ENCODE results near the gene RNU1-1. TPM values are rescaled to one million over a fixed set of nuclear protein-coding genes. Genes with fewer than 3 reads are reported as not detected.
"Not testable (repeated sequence)": the region's sequence is repeated elsewhere in the genome, so short reads cannot be mapped to it uniquely, and the experiment has no call there.

RNU1-1 gene
- total RNA-seq, 2 experiments from 2014 or later, result 2,316 to 2,477 TPM

- DNase-seq; H3K4me1 Mint-ChIP-seq; H3K36me3 Mint-ChIP-seq (ENCODE audit: low read depth); POLR2A ChIA-PET; CTCF ChIA-PET; H3K4me3 Mint-ChIP-seq; H3K27ac Mint-ChIP-seq; H3K9me3 Mint-ChIP-seq: not testable (repeated sequence)
- H3K27me3 Mint-ChIP-seq, result peaks cover 32% of the 10 kb centered on the region
Measured at GRCh38 chr1:16516694-16517410, 2.8 kb upstream of the RNU1-1 start.

GRCh38 chr1:16513412-16514106 is 526 bp downstream of the RNU1-1 start:
- H3K9me3 Mint-ChIP-seq; H3K36me3 Mint-ChIP-seq (ENCODE audit: low read depth); H3K27me3 Mint-ChIP-seq; H3K4me3 Mint-ChIP-seq; H3K4me1 Mint-ChIP-seq; CTCF ChIA-PET; H3K27ac Mint-ChIP-seq: not testable (repeated sequence)
- POLR2A ChIA-PET, result interaction anchor here (0.7 to 0.8 kb wide), 5 partner anchors 21 to 392 kb away, joined by 3 to 4 read pairs (median 3); partner anchors contain the start of gene NECAP2
- DNase-seq, result peak; percentile 75

DNA sequence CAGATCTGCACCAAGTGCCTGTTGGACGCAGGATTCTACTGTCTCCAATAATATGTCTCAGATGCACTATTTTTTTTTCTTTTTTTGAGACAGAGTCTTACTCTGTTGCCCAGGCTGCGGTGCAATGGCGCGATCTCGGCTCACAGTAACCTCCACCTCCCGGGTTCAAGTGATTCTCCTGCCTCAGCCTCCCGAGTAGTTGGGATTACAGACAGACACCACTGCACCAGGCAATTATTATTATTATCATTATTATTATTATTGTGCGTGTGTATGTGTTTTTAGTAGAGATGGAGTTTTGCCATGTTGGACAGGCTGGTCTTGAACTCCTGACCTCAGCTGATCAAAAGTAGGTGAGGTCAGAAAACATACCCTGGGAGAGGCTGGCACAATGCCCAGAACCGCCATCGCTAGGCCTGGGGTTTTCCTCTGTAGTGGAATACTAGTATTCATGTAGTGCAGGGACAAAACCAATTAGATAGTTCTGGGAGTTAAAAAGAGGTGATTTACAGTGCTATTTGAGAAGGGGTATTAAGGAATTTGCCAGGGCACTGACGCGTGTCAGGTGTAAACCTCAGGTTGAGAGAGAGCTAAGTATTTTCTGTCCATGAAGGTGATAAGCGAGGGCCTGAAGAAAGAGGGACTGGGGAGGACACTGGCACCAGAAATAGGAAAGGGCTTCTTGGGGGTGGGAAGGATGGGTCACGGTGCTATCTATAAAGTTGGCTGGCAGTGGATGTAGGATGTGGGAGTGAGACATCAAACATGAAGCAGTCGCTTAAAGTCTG is 1.3 kb downstream of the RNU1-1 start:
- H3K27ac Mint-ChIP-seq; H3K4me3 Mint-ChIP-seq; H3K27me3 Mint-ChIP-seq; H3K9me3 Mint-ChIP-seq; H3K36me3 Mint-ChIP-seq (ENCODE audit: low read depth); H3K4me1 Mint-ChIP-seq: not testable (repeated sequence)
- POLR2A ChIA-PET, result interaction anchor here (0.7 kb wide), 2 partner anchors 72 to 384 kb away, joined by 3 to 4 read pairs; partner anchors contain the start of gene NECAP2
- CTCF ChIA-PET, result interaction anchor here (0.7 kb wide), 1 partner anchor 146 kb away, joined by 3 read pairs; the partner anchor contains the start of gene SZRD1
- DNase-seq, result peak; percentile 23

DNA sequence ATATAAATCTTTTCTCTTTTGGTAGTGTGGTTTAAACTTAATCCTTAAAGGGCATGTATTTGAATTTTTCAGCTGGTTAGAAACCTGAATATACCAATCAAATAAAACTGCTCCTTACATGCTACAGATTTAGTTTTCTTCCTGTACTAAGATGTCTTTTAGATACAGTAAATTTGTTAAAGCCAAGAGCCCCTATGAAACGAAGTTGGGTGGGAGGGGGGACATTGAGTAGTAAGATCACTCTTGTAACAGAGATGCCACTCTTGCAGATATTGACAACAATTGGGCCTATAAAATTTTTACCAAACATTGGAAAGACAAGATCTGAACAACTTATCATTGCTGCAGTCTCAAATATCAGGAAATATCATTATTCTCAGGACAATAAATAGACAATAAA is 2.2 kb downstream of the RNU1-1 start:
- H3K9me3 Mint-ChIP-seq; H3K27ac Mint-ChIP-seq; POLR2A ChIA-PET; H3K27me3 Mint-ChIP-seq; H3K4me1 Mint-ChIP-seq; DNase-seq; H3K4me3 Mint-ChIP-seq; H3K36me3 Mint-ChIP-seq (ENCODE audit: low read depth): not testable (repeated sequence)
- CTCF ChIA-PET, result interaction anchor here (0.7 kb wide), 1 partner anchor 145 kb away, joined by 3 read pairs; the partner anchor contains the start of gene SZRD1

DNA sequence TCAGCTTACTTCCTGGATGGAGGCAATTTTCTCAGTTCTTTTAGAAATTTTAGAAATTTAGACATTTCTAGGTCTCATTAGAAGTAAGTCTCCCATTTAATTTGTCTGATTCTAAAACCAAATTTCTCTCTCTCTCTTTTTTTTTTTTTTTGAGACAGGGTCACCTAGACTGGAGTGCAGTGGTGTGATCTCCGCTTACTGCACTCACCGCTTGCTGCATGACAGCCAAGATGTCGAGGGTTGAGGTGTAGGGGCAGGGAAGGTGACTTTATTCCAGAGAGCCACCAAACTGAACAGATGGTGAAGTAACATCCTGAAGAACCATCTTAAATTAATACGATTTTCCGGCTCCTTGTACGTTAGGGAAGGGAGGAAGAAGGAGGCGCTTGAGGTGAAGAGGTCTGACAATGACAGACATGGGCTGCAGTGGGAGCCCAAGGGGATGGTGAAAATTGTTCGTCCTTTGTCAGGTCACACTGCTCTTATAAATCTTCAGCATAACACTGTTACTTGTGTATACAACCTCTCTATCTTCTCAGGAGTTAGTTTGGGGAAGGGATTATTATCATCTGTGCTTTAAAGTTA is 5.1 kb downstream of the RNU1-1 start:
- CTCF ChIA-PET, result interaction anchor here (0.6 kb wide), 2 partner anchors 16 to 541 kb away, joined by 3 read pairs; no protein-coding TSS in a partner anchor
- H3K4me1 Mint-ChIP-seq; H3K9me3 Mint-ChIP-seq; DNase-seq; POLR2A ChIA-PET; H3K36me3 Mint-ChIP-seq (ENCODE audit: low read depth); H3K27me3 Mint-ChIP-seq; H3K4me3 Mint-ChIP-seq; H3K27ac Mint-ChIP-seq: not testable (repeated sequence)

- H3K27me3 Mint-ChIP-seq; H3K36me3 Mint-ChIP-seq (ENCODE audit: low read depth); H3K4me1 Mint-ChIP-seq; H3K27ac Mint-ChIP-seq; DNase-seq; H3K9me3 Mint-ChIP-seq; H3K4me3 Mint-ChIP-seq: not testable (repeated sequence)
- POLR2A ChIA-PET, result interaction anchor here (0.6 kb wide), 1 partner anchor 384 kb away, joined by 3 read pairs; no protein-coding TSS in a partner anchor
- CTCF ChIA-PET, result interaction anchor here (1.5 kb wide), 1 partner anchor 24 kb away, joined by 3 read pairs; no protein-coding TSS in a partner anchor
Measured at GRCh38 chr1:16506364-16507136, 7.5 kb downstream of the RNU1-1 start.

GRCh38 chr1:16505870-16506269 is 8.2 kb downstream of the RNU1-1 start:
- POLR2A ChIA-PET, result interaction anchor here (0.6 kb wide), 1 partner anchor 385 kb away, joined by 3 read pairs; no protein-coding TSS in a partner anchor
- not testable (repeated sequence) for H3K27me3 Mint-ChIP-seq; H3K9me3 Mint-ChIP-seq; H3K36me3 Mint-ChIP-seq (ENCODE audit: low read depth); H3K4me1 Mint-ChIP-seq; H3K4me3 Mint-ChIP-seq; DNase-seq; H3K27ac Mint-ChIP-seq
- CTCF ChIA-PET, result interaction anchor here (1.5 kb wide), 1 partner anchor 24 kb away, joined by 3 read pairs; no protein-coding TSS in a partner anchor

- ChIA-PET POLR2A (no interaction called here), CTCF (no interaction called here)
- Mint-ChIP-seq H3K36me3 (ENCODE audit: low read depth) (no peaks in the 10 kb centered on the region), H3K9me3 (no peaks in the 10 kb centered on the region), H3K27ac (no peak overlapping the region), H3K4me1 (peaks cover 15% of the 10 kb centered on the region), H3K27me3 (no peaks in the 10 kb centered on the region), H3K4me3 (no peak overlapping the region)
- DNase-seq, result no peak
Measured at GRCh38 chr1:16503494-16503893, 10.6 kb downstream of the RNU1-1 start.

DNA sequence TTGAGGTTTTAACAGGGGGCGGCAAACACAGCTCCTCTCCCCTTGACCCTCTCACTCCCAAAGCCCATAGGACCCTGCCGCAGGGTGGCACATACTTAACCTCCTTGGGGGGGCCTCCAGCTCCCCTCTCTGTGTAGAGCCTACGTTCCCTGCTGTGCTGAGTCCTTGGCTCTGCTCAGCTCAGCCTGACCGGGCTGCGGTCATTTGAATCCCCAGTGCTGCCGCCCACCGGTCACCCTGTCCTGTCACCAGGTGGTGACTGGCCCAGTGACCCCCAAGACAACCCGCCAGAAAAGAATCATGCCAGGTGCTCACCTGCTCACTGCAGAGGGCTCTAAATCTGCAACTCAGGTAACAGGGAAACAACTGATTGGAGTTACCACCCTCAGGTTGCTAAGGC is 12.6 kb downstream of the RNU1-1 start:
- H3K27me3 Mint-ChIP-seq; H3K27ac Mint-ChIP-seq; DNase-seq; H3K9me3 Mint-ChIP-seq; CTCF ChIA-PET; POLR2A ChIA-PET; H3K36me3 Mint-ChIP-seq (ENCODE audit: low read depth): not testable (repeated sequence)
- Mint-ChIP-seq H3K4me1 (peaks cover 26% of the 10 kb centered on the region), H3K4me3 (peak overlapping the region; percentile 7)

GRCh38 chr1:16500975-16501374 is 13.1 kb downstream of the RNU1-1 start:
- H3K27me3 Mint-ChIP-seq; DNase-seq; H3K36me3 Mint-ChIP-seq (ENCODE audit: low read depth); CTCF ChIA-PET; POLR2A ChIA-PET; H3K27ac Mint-ChIP-seq; H3K9me3 Mint-ChIP-seq: not testable (repeated sequence)
- peak overlapping the region; percentile 7 for H3K4me3 Mint-ChIP-seq
- H3K4me1 Mint-ChIP-seq, result peaks cover 26% of the 10 kb centered on the region

GRCh38 chr1:16500466-16500865 is 13.6 kb downstream of the RNU1-1 start:
- CTCF ChIA-PET; DNase-seq; H3K27ac Mint-ChIP-seq; POLR2A ChIA-PET; H3K27me3 Mint-ChIP-seq; H3K9me3 Mint-ChIP-seq; H3K36me3 Mint-ChIP-seq (ENCODE audit: low read depth): not testable (repeated sequence)
- Mint-ChIP-seq H3K4me1 (peaks cover 26% of the 10 kb centered on the region), H3K4me3 (peak overlapping the region; percentile 82)

Measured in activated CD4-positive, alpha-beta T cell treated with anti-CD3 and anti-CD28 coated beads, Interleukin-2, amount 10 ng/mL, durations not matched to agents 7 days and 5 days (primary cell).